ENCODE measurements around the gene HDAC4.
"Not testable (repeated sequence)": the region's sequence is repeated elsewhere in the genome, so short reads cannot be mapped to it uniquely, and the experiment has no call there.

HDAC4 gene

GRCh38 chr2:239400596-239401066 is at the start of gene HDAC4:
Gene HDAC4, minus strand, starts transcription at chr2:239401020. Its CDS starts 48,321 bp downstream, at chr2:239352699.
- DNase-seq, result no peak

GRCh38 chr2:239449468-239449867 is 48.6 kb upstream of the HDAC4 start:
- DNase-seq, result not testable (repeated sequence)

DNA sequence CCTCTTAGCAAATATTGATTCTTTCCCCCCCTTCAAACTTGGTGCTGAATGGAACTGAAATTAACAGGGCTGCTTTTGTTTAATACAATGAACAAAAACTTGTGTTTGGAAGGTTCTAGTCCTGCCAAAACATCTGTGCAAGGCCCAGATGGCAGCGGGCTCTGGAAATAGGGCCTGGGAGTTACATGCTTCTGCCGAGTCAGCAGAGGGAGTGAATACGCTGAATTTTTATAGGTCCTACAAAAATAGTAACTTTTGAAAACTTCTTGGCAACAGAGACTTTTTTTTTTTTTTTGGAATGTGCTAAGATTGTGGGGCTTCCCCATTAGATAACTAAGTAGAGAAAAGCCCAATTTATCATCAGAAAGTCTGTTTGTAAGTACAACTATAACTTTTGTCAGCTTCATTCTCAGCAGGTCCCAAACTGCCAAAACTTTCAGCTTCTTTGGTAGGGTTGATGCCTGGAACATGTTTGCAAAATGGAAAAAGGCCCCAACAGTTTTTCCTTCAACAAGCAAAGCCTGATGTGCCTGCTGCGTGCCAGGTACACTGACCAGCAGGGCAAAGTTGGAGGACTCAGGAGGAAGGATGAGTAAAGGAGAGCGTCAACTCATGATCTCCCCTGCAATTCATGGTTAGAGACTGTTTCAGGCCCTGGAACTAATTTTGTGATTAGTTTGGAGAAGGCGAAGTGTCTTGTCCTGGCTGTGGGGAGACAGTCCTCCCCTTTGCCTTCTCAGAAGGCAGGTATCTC is 45.1 kb upstream of the HDAC4 start:
- no peak for DNase-seq

- DNase-seq, result no peak
Observed at GRCh38 chr2:239444626-239445577, 44.1 kb upstream of the HDAC4 start.

DNA sequence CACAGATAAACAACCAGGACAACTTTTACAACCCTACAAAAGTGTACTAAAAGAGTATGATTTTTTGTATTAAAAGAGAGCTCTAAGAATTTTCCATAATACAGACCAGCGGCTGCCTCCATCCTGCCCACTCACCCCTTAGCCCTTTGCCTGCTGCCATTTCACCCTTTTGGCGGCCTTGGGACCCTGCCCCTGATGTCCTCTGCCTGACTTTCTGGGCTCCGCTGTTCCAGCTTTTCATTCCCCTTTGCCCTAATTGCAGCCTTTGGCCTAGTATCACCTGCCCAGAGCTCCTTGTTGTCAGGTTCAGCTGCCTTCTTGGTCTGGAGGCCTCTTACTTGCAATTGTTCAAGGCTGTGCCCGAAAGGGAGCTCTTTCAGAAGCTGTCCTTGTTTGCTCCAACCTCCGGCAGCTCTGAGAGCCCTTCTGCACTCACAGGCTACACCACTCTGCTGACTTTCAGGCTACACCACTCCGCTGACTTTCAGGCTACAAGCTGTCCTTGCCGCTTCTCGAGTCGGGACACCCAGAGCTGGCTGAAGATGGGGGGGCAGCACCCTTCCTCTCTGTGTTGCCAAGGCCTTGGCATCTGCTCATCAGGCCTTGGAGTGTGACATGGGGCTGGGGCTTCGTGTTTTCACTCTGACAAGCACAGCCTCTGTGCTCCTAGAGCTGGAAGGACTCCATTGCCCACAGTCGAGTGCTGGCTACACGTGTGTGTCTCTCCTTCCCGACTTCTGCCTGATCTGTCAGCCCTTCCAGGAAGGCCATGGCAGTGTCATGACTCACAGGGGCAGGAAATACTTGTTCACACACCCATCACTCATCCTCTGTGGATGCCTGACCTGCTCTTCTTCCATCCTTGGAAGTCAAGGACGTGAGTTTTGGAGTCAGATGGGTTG is 43.1 kb upstream of the HDAC4 start:
- no peak for DNase-seq

GRCh38 chr2:239443102-239443620 is 42.3 kb upstream of the HDAC4 start:
- DNase-seq, result no peak

GRCh38 chr2:239442192-239442591 is 41.4 kb upstream of the HDAC4 start:
- no peak for DNase-seq

GRCh38 chr2:239441261-239442078 is 40.6 kb upstream of the HDAC4 start:
- DNase-seq, result no peak

DNA sequence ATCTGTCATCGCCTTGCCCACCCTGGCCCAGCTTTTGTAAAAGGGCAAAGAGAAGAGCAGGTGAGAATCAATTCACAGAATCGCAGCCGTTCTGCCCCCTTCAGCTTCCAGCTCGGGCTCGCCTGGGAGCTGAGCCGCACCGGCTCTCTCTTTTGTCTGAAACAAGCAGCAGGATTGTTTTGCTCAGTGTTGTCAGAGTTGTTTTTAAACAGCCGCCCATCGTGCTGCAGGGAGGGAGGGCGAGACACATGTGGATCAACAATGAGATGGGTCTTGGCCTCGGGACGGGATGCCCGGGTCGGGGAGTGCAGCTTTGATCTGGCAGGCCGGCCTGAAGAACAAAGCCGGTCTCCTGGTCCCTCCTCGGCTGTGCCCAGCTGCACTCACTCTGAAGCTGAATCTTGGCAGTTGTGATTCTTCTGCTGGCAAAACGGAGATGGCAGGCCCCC is 39.7 kb upstream of the HDAC4 start:
- DNase-seq, result no peak

DNA sequence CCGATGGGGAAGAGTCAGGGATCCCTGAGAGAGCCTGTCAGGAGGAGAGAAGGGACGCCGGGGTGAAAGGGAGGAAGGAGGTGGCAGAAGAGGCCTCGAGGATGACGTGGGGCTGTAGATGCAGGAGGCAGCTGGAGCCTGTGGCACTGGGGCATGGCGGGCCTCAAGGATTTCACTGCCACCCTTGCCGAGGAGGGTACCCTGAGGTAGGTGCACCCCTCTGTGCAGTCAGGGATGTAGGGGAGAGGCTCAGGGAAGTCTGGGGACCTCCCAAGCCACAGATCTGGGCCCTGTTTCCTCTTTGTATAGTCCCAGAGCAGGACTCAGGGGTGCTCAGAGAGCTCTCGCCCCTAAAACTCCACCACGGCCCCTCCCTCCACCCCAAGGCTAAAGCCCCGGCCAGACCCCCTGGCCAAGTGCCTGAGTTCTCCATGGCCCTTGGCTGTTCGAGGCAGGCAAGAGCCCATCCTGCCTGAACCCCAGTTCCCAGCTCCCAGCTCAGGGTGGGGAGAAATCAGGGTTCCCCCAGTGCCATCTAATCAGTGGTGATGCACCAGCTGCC is 39.0 kb upstream of the HDAC4 start:
- DNase-seq, result no peak

- DNase-seq, result no peak
Observed at GRCh38 chr2:239438995-239439753, 38.4 kb upstream of the HDAC4 start.

GRCh38 chr2:239438368-239438767 is 37.5 kb upstream of the HDAC4 start:
- DNase-seq, result no peak

DNA sequence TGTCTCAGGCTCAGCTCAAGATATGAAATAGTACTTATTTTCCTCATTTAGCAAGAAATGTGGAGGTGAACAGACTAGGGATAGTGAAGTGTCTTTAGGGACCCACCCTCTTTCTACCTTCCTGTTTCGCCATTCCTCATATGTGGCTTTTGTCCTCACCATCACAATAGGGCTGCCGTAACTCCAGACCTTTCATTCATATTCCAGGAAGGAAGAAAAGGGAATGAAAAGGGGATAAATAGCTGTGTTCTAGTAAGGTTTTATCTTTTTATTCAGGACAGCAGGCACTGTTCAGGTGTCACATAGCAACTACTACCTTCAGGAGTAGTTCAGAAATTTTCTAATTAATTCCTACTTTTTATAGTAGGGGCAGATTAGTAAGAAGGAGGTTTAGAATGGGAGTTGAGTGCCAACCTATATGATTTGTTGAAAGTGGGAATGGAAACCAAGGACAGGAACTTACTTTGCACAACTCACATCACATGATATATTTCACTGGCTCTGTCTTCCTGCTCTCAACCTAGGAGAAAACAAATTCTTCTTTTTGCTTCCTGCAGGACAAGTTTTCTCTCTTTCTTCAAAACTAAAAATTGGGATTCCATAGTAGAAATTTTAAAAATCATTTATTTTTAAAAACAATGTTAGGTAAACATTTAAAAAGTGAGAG is 36.0 kb upstream of the HDAC4 start:
- DNase-seq, result no peak

- no peak for DNase-seq
Observed at GRCh38 chr2:239436076-239436475, 35.3 kb upstream of the HDAC4 start.

GRCh38 chr2:239433777-239434403 is 33.1 kb upstream of the HDAC4 start:
- no peak for DNase-seq

DNA sequence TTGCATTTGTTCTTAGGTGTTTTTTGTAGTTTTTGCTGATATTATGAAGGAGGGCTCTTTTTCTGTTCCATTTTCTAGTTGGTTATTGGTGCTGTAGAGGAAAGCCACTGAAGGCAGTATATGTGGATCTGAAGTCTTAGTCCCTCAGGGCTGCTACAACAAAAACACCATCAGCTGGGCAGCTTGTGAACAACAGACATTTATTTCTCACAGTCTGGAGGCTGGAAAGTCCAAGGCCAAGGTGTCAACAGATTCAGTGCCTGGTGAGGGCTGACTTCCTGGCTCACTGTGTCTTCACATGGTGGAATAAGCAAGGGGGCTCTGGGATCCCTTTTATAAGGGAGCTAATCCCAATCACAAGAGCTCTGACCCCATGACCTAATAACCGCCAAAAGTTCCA is 31.4 kb upstream of the HDAC4 start:
- no peak for DNase-seq

- no peak for DNase-seq
Observed at GRCh38 chr2:239431536-239431935, 30.7 kb upstream of the HDAC4 start.

GRCh38 chr2:239429473-239430350 is 28.9 kb upstream of the HDAC4 start:
- no peak for DNase-seq
